Activated CD4-positive, CD25-positive, alpha-beta regulatory T cell treated with anti-CD3 and anti-CD28 coated beads, Interleukin-2, amount 50 U/mL, for 16 hours (primary cell): ENCODE data around the gene PRAME.
"Not testable (repeated sequence)": the region's sequence is repeated elsewhere in the genome, so short reads cannot be mapped to it uniquely, and the experiment has no call there.

Source experiments
- DNase-seq: peaks from one replicate; pipeline ENCODE4 v3.0.0-alpha.2; 2020; ENCODE audit warnings: low read depth, low spot score

The PRAME gene

GRCh38 chr22:22552630-22553029, 6.4 kb downstream of the PRAME start:
- DNase-seq = no peak

GRCh38 chr22:22550789-22551434, 8.2 kb downstream of the PRAME start:
- no peak for DNase-seq

GRCh38 chr22:22548910-22549309, 10.2 kb downstream of the PRAME start:
- no peak for DNase-seq

- no peak for DNase-seq
Observed at GRCh38 chr22:22548317-22548716, 10.7 kb downstream of the PRAME start.

GRCh38 chr22:22547692-22548300, 11.3 kb downstream of the PRAME start:
- DNase-seq = no peak

GRCh38 chr22:22547226-22547625, 11.8 kb downstream of the PRAME start:
- no peak for DNase-seq

- DNase-seq = no peak
Observed at GRCh38 chr22:22546490-22546889, 12.6 kb downstream of the PRAME start.

- DNase-seq = no peak
Observed at GRCh38 chr22:22545084-22545483, 14.0 kb downstream of the PRAME start.

GRCh38 chr22:22538226-22538989, 20.7 kb downstream of the PRAME start:
- DNase-seq = no peak

GRCh38 chr22:22536916-22537315, 22.1 kb downstream of the PRAME start:
- no peak for DNase-seq

- no peak for DNase-seq
Observed at GRCh38 chr22:22536515-22536914, 22.6 kb downstream of the PRAME start.

GRCh38 chr22:22535662-22536061, 23.4 kb downstream of the PRAME start:
- no peak for DNase-seq

- no peak for DNase-seq
Observed at GRCh38 chr22:22534604-22535415, 24.3 kb downstream of the PRAME start.

- no peak for DNase-seq
Observed at GRCh38 chr22:22533863-22534262, 25.2 kb downstream of the PRAME start.

GRCh38 chr22:22533417-22533816, 25.6 kb downstream of the PRAME start:
- DNase-seq = no peak

GRCh38 chr22:22532547-22533071, 26.5 kb downstream of the PRAME start:
- DNase-seq = not testable (repeated sequence)

- DNase-seq = no peak
Observed at GRCh38 chr22:22531770-22532546, 27.1 kb downstream of the PRAME start.

- DNase-seq = no peak
Observed at GRCh38 chr22:22528780-22529179, 30.3 kb downstream of the PRAME start.

GRCh38 chr22:22527312-22527711, 31.8 kb downstream of the PRAME start:
- no peak for DNase-seq

GRCh38 chr22:22526125-22526912, 32.7 kb downstream of the PRAME start:
- DNase-seq = no peak
